Dermis microvascular lymphatic vessel endothelial cell (primary cell): ENCODE measurements around the gene KIF25. TPM values are rescaled to one million over a fixed set of nuclear protein-coding genes. Genes with fewer than 3 reads are reported as not detected.
"Not testable (repeated sequence)": the region's sequence is repeated elsewhere in the genome, so short reads cannot be mapped to it uniquely, and the experiment has no call there.

ENCODE experiments used
- DNase-seq, 2 donors: peaks; one replicate each; pipeline versions ENCODE4 v3.0.0 to v3.0.0-alpha.2; 2010; ENCODE audit warnings: low read depth in 2 of 2
- total RNA-seq: library from RNA; depleted of rRNA; stranded (reverse); fragments of >200 nt; gene quantifications from 2 replicates; pipeline ENCODE4 v1.2.1, GENCODE V29; 2014

The KIF25 gene
- total RNA-seq, 1 donor from 2014 or later, result under 0.01 TPM

DNA sequence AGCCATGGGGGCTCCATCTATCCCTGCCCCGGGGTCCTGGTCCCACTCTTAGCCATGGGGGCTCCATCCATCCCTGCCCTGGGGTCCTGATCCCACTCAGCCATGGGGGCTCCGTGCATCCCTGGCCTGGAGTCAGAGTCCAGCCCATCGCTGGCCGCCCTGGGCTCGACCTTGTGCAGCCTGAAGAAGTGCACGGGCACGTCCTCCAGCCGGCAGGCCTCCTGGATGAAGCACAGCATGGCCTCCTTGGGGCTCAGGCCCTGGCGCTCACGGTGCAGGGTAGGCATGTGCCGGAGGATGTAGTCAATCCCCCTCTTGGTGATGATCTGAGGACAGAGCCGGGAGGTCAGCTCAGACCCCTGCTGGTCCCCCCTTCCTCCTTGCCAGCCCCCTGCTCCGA is 66.0 kb downstream of the KIF25 start:
- no peak for DNase-seq

DNA sequence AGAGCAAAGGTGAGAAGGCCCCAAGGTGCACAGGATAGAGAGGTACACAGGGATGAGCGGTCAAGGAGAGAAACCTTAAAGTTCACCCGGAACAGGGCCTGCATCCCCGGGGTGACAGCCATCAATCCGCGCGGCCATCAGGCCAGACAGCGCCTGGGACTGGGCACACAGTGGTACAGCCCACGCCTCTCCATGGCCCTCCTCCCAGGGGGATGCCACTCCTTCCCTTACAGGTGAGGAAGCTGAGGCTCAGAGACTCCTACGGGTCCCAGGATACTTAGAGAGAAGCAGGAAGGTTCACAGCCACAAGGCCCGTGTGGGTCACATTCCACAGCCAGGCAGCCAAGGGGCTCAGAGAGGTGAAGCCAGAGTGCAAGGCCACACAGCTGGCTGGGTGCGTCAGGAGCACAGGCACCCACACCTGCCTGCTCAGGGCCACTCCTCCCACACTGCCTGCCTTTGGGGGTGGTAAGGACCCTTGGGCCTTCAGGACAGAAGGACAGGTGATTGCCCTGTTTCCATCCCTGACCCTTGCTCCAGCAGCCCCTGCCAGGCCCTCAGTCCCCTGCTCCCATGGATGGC is 66.8 kb downstream of the KIF25 start:
- no peak for DNase-seq

DNA sequence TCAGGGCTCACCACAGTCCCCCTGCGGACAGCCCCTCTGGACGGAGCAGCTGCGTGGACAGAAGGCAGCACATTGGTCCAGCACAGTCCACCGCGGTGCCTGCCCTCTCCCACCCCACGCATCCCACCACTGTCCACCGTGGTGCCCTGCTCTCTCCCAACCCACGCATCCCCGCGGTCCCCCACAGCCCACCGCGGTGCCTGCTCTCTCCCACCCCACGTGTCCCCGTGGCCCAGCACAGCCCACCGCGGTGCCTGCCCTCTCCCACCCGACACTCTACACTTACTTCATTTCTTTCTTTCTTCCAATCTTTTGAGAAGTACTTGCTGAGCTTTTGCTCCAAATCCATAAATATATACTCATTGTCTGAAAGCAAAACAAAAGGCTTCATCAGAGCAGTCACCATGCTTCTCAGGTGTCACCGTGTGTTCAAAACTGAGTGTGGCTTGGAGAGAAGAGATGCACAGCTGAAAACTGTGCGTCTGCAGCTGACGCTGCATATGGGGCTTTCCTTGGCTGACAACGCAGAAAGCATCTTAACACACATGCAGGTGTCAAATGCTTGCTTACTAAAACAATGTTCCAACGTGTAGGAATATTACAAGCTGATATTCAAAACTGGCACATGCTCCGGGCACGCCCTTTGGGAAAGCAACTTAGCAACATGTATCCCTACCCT is 69.7 kb downstream of the KIF25 start:
- DNase-seq, result no peak

DNA sequence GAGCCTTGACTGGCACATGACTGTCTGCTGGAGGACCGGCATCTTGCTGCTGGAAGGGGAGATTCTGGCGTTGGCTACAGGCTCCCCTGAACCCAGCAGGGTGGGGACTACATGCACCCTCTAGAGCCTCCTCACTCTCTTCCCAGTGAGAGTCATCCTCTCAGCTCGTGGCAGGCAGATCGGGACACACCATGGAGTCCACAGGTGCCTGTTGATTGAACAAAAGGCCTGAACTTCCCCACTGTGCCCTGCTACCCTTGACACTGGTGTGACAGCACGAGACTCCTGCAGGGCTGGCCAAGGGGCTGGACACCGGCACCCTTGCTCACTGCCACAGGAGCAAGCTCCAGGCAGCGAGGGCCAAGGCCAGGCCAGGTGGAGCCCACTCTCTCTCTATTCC is 73.3 kb downstream of the KIF25 start:
- DNase-seq, result no peak

DNA sequence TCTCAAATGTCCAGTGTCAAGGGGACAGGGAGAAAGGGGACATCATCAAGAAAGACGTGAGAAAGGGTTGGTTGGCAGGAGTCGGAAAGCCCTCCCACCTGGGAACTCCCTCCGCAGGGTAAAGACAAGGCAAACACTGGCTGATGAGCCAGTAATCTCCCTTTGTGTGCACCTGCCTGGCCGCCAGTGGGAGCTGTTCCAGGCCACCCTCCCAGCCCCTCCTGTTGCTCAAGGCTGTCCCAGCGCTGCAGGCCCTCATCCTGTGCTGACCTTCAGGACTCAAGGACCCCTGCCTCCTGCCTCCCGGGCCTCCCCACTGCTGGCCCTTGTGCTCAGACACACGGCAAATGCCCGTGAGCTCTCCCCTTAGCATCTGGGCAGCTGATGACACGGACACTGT is 74.1 kb downstream of the KIF25 start:
- DNase-seq, result no peak

DNA sequence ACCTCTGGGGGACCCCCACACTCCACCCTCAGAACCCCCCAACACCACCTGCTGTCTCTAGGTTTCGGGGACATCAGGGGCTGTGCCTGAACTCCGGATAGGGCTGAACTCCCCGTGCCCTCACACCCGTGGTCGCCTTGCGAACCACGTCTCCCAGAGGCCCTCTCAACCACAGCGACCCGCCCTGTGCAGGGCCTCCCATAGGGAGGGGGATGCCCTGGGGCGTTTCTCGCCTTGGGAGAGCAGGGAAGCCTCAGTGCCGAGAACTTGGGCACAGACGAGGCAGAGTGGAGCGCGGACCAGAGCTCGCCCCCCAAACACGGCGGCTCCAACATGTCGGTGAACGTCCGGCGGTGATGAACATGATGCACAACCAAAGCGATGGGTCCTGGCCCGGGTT is 74.8 kb downstream of the KIF25 start:
- no peak for DNase-seq

DNA sequence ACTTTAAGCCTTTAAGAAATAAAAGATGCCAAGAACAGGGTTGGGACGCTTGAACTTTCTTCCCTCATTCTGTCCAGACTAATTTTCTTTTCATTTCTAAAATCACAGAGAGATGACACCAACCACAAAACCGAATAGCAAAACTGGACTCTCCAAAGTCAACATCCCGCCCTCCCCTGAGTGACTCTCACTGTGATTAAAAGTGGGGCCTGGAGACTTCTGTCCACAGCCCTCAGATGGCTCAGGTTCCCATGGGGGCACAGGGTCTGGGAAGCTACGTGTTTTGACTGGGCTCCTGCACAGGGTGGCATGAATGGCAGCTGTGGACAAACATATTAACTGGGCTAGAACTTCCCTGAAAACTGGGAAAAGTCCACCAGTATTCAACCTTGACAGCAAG is 75.3 kb downstream of the KIF25 start:
- no peak for DNase-seq

DNA sequence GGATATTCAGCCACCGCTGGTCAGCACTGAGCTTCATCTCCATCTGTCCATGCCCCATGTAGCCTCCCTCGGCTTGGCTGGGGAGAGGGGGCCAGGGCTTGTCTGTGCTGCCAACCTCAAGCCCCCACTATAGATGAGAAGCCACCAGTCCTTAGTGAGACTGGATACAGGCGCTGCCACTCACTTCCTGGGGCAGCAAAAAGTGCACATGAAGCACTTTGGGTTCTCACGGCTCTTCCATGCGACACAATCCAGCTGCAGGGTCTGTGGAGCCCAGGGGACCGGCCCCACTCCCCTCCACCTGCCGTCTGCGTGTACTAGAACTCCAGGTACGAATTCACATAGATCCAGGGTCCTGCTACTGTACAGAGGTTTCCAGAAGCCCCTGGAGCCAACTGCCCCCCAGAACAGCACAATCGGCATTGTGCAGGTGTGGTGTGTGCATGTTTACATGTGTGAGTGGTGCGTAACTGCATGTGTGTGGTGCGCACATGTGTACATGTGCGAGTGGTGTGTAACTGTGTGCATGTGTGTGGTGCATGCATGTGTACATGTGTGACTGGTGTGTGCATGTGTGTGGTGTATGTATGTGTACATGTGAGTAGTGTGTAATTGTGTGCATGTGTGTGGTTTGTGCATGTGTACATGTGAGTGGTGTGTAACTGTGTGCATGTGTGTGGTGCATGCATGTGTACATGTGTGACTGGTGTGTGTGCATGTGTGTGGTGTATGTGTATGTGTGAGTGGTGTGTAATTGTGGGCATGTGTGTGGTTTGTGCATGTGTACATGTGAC is 76.7 kb downstream of the KIF25 start:
- DNase-seq, result no peak

DNA sequence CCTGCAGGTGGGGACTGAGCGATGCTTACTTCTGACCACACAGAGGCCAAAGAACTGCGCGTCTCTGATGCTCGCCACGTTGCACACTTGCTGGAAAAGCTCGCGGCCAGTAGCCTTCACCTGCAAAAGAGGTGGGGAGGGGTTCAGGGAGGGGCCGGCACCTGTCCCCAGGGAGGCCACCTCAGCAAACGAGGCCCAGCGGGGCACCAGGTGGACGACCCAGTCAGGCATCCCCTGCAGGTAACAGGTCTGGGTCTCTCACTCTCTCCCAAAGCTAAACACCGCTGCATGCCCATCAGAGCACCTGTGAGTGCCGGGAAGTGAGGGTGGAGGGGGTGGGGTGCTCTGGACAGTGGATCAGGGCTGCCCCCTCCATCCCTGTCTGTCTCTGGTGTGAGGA is 77.7 kb downstream of the KIF25 start:
- DNase-seq, result no peak

DNA sequence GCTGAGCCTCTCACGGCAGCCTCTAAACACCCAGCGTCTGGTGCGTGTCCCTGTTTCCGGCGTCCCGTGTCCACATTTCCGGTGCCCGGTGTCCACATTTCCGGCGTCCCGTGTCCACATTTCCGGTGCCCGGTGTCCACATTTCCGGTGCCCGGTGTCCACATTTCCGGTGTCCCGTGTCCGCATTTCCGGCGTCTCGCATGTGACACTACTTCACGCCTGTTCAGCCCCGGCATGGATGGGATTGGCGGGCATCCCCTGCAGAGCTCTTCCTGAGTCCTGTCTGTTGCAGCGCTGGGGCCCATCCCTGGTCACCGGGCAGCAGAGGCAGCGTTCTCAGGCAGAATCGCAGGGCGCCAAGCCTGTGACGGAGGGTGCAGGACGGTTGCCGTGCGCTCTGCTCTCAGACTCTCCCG is 78.3 kb downstream of the KIF25 start:
- no peak for DNase-seq

DNA sequence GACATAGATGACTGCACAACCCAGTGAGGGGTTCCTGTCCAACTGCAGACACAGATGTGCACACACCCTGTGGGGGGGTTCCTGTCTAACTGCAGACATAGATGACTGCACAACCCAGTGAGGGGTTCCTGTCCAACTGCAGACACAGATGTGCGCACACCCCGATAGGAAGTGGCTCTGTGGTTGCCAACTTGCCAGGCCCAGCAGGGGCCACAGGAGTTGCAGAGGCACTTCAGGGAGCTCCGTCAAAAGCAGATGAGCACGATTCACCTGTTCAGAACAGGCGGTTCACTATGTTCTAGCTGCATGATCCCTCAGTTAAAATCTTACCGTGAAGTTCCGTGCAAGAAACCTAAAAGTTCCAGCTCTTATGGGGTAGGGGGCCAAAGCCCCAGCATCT is 79.9 kb downstream of the KIF25 start:
- DNase-seq, result not testable (repeated sequence)

DNA sequence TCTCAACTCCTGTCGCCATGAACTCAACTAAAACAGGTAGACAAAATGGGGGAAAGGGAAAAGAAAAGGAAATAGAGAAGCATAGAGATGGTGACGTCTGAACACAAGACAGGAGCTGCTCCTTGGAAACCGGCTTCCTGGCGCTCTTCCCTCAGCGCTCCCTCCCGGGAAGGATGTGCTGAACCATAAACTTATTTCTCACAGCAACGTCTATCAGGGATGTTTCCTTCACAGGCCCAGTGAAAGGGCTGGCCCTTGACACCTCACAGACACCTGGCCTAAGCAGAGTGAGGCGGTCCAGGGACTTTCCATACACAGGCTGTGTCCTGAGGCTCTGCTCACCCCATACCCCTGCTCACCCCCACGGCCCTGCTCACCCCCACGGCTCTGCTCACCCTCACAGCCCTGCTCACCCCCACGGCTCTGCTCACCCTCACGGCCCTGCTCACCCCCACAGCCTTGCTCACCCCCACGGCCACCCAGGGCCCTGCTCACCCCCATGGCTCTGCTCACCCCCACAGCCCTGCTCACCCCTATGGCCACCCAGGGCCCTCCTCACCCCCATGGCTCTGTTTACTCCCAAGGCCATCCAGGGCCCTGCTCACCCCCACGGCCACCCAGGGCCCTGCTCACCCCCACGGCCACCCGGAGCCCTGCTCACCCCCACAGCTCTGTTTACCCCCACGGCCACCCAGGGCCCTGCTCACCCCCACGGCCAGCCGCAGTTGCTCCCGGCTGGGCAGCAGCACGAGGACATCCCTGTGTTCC is 80.9 kb downstream of the KIF25 start:
- no peak for DNase-seq

DNA sequence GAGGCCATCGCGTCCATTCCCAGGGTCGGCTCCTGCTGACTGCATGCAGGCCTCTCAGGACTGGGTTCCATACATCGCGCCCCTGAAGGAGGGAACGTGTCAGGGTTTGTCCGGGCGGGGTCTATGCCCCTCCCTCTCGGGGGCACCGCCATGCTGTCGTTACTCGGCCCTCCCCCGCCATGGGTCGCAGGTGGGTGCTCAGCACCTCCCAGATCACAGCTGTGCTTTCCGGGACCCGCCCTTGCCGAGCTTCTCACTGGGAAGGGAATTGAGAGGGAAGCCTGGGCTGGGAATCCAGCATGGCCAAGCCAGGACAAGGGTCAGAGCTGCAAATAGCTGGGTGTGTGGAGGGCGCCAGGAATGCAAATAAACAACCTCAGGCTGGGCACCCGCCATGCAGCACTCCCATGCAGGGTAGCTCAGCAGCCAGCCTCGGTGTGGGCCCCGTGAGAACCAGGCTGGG is 81.5 kb downstream of the KIF25 start, which contains the start of gene FRMD1:
FRMD1 (minus strand) TSS at position 270 of the 463 bp plus-strand sequence; CDS start at position 152, 118 bp downstream.
- no peak for DNase-seq

DNA sequence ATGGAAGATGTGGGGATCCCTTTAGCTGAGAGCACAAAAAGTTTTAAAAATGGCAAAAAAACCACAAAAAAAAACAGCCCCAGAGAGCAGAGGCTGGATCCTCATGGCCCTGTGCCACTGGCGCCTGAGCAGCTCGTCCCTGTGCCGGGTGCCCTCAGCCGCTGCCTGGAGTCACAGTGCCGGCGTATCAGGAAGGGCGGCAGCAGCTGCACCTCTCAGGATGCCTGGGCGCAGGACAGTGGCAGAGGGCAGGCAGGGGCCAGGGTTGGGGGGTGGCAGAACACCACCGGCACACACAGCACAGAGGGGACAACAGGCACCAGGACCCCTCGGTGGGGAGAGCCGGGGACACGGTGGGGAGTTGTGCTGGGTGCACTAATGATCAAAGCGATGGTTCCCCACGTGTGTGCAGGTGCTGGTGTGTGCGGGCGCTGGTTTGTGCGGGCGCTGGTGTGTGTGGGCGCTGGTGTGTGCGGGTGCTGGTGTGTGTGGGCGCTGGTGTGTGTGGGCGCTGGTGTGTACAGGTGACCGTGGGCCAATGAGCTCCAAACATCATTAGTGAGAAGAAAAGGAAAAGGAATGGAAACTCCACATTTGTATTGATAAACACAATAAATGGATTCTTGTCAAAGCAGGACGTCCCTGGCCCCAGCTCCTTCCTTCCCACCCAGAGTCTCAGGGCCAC is 83.1 kb downstream of the KIF25 start:
- no peak for DNase-seq

DNA sequence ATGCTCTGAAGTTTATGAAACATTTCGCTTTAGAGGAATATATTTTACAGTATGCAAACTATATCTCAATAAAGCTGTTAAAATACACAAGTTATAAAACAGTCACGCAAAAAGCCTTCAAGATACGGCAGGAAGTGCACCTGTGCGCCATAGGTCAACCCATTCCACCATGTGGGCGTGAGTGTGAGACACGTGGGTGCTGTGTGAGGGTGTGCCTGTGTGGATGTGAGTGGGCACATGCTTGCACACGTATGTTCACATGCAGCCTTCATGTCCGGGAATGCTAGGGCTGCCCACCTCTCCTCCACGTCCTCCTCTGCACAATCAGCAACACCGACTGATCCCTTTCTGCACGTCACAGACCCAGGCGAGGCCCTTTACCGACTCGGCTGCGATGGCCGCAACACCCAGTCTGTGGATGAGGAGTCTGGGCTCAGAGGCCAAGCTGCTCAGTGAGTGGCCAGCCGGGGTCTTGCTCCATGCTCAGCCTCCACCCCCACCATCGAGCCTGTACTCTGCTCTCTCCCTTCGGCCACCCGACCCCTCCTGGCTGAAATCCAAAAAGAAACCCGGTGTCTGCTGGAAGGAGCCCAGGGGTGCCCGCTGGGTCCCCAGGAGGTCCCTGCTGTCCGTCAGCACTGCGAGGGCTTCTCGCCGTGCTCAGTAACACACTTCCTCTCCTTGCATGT is 84.5 kb downstream of the KIF25 start:
- DNase-seq, result no peak

DNA sequence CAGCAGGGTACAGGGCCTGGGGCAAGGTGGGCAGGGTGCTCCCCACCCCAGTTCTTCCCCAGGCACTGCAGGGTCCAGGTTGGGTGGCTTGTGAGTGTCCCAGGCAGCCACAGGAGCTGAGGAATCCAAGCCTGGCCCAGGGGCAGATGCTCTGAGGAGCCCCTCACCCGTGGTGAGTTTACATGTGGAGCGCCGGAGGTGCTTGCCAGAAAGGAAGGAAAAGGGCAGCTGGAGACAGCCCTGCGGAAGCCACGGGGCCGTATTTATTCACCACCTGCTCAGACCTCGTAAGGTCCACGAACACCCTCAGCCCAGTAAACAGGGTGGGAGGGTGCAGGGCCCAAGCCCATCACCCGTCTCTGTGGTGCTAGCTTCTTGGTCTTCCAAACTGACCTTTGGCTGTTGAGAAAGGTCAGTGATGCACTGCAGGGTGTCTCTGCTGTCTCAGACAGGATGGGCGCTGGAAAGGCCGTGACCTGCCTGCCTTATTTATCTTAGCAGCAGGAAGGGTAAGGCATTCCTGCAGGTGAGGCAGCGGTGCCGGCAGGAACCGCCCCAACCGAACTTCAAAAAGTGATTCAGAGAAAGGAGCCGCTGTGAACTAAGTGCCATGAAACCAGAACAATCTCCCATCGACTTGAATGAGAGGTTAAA is 85.5 kb downstream of the KIF25 start:
- DNase-seq, result no peak

DNA sequence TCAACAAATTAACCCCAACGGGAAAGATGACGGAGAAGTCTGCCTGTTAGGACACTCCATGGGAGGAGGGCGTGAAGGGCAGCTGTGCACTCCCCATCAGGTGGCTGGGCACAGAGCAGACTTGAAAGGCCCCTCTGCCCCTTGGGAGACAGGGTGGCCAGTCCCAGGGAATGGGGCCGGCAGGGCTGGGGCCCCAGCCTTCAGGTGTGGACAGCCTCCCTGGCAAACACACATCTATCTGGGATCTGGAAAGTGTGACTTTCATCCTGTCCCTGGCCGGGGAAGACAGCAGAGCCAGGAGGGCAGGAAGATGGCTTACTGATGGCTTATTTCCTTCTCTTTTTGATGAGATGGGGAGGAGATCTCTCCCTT is 86.0 kb downstream of the KIF25 start:
- no peak for DNase-seq

DNA sequence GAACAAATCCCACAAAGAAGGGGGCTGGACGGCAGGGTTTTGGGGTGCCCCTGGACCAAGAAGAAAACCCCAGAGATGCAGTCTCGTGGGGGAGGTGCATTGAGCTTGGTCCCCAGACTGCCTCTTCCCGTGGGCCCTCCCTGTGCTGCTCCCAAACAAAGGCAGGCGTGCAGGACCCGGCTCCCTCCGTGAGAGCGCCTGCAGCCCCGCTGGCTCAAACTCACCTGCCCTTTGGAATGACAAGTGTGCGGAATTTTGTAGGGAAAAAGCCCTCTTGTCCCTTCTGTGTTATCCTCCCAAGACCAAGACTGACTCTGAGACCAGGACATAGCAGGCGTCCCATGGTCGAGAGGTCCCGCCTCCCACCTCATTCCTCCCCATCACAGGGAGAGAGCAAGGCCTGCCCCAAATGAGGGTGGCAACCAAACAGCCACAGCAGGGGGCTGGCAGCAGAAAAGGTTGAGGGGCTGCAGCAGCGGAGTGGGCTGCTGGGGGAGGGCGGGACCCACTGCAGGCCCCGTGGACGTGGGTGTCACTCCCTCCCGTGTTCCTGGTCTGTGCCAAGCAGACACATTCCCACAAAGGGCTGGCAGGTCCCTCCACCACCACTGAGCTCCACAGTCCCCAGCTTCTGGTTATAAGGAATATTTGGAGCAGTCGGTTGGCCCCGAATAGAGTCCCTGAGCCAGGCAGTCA is 87.1 kb downstream of the KIF25 start:
- DNase-seq, result no peak

DNA sequence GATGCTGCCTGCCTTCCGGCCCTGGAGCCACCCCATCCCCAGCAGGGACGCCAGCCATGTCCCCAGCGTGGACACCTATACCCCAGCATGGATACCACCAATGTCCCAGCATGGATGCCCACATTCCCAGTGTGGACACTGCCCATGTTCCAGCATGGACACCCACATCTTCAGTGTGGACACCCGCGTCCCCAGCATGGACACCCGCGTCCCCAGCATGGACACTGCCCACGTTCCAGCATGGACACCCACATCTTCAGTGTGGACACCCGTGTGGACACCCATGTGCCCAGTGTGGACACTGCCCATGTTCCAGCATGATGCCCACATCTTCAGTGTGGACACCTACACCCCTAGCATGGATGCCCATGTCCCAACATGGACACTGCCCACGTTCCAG is 88.6 kb downstream of the KIF25 start:
- DNase-seq, result no peak

DNA sequence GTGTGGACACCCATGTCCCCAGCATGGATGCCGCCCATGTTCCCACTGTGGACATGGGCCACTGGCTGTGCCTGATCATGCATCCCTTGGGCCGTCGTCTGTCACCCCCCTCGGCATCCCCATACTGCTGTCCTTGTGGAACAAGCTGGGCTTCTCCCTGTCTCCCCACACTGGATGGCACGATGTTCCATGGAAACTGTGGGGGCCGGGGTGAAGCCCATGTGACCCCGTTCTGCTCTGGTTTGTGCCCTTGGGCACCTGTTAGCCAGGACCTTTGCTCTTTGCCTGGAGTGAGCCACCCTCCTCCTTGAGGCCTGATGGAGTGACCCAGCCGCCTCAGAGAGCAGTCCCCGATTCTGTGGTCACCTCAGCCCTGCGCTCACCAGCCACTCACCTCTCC is 89.1 kb downstream of the KIF25 start:
- no peak for DNase-seq
